ENCODE measurements around the gene PKDCC. TPM values are rescaled to one million over a fixed set of nuclear protein-coding genes. Genes with fewer than 3 reads are reported as not detected.

The PKDCC gene
- polyA plus RNA-seq, 1 donor (not counting 4 experiments of a cell fraction or from before 2014, with no cell fraction given): not detected

GRCh38 chr2:42099438-42100173, 51.8 kb downstream of the PKDCC start:
- no peaks in the 10 kb centered on the region for H3K27me3 ChIP-seq (ENCODE audit: control insufficient read depth, extremely low read depth, insufficient read depth, low read length)
- peaks cover 2% of the 10 kb centered on the region for H3K9me3 ChIP-seq (ENCODE audit: control insufficient read depth, low read depth, low read length)
- TF ChIP-seq EZH2 (IDR thresholded peaks at IDR 0.05; ENCODE audit: low read length) (no peak), CTCF (optimal IDR thresholded peaks at IDR 0.05 in 1 of 3, IDR thresholded peaks at IDR 0.05 in 1 of 3, conservative IDR thresholded peaks at IDR 0.05 in 1 of 3; ENCODE audit: extremely low read depth in 1 of 3, insufficient read depth in 2 of 3, low read length in 3 of 3) (no peak)
- H2AFZ ChIP-seq (ENCODE audit: control insufficient read depth, low read length): no peak overlapping the region
- no peak overlapping the region for H3K9ac ChIP-seq (ENCODE audit: control insufficient read depth, extremely low read depth, insufficient read depth, low read length)
- no peak overlapping the region for H3K4me3 ChIP-seq (ENCODE audit: control insufficient read depth in 2 of 3, extremely low read depth in 1 of 3, insufficient read depth in 2 of 3, low read depth in 1 of 3, low read length in 3 of 3)
- H3K36me3 ChIP-seq (ENCODE audit: control insufficient read depth in 2 of 2, extremely low read depth in 1 of 2, insufficient read depth in 2 of 2, low read length in 2 of 2): no peaks in the 10 kb centered on the region
- H3K79me2 ChIP-seq (ENCODE audit: control insufficient read depth, insufficient read depth, low read length): no peaks in the 10 kb centered on the region
- no peak overlapping the region for H3K4me2 ChIP-seq (ENCODE audit: control insufficient read depth, extremely low read depth, insufficient read depth, low read depth, low read length)
- H3K9me1 ChIP-seq (ENCODE audit: control insufficient read depth, extremely low read depth, insufficient read depth, low read length): no peaks in the 10 kb centered on the region
- no peak for DNase-seq (ENCODE audit: low read depth, low spot score)
- H3K4me1 ChIP-seq (ENCODE audit: control insufficient read depth, extremely low read depth, insufficient read depth, low read length): peaks cover 7% of the 10 kb centered on the region
- FAIRE-seq: no peak
- dilution Hi-C loops (cut with MboI; ENCODE audit: extremely low pct_ligation_motif_present, low sequenced_read_pairs): loop anchor here (25.0 kb wide), 1 partner anchor 237 kb away; no protein-coding TSS in a partner anchor
- no peaks in the 10 kb centered on the region for H4K20me1 ChIP-seq (ENCODE audit: control insufficient read depth, extremely low read depth, insufficient read depth, low read length)
- no peak overlapping the region for H3K27ac ChIP-seq (ENCODE audit: control insufficient read depth, insufficient read depth, low read length)

DNA sequence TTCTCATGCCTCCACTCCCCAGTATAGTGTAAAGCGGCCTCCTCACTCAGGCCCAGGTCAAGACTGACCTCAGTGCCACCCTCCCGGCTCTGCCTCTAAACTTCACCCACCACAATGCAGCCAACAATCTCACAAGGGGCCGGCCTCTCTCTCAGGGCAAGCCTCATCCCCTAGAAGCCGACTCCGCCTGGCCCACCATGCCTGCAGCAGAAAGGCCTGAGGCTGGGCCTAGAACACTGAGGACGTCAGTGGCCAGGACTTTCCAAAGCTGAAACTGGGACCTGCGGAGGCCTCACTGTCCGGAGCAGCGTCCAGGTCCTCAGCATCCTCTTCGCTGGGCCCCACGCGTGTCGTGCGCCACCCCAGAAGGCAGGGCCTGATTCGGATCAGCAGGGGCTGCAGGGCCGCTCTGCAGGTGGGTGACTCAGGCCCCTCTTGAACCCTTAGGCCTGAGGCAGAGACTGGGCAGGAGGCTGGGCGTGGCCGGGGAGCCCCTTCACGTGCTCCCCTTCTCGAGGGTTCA, 52.9 kb downstream of the PKDCC start:
- Histone ChIP-seq H2AFZ (ENCODE audit: control insufficient read depth, low read length) (no peak overlapping the region), H3K9me1 (ENCODE audit: control insufficient read depth, extremely low read depth, insufficient read depth, low read length) (no peaks in the 10 kb centered on the region), H3K4me3 (ENCODE audit: control insufficient read depth in 2 of 3, extremely low read depth in 1 of 3, insufficient read depth in 2 of 3, low read depth in 1 of 3, low read length in 3 of 3) (no peak overlapping the region), H3K36me3 (ENCODE audit: control insufficient read depth in 2 of 2, extremely low read depth in 1 of 2, insufficient read depth in 2 of 2, low read length in 2 of 2) (no peaks in the 10 kb centered on the region), H3K4me1 (ENCODE audit: control insufficient read depth, extremely low read depth, insufficient read depth, low read length) (peaks cover 7% of the 10 kb centered on the region), H4K20me1 (ENCODE audit: control insufficient read depth, extremely low read depth, insufficient read depth, low read length) (no peaks in the 10 kb centered on the region), H3K27me3 (ENCODE audit: control insufficient read depth, extremely low read depth, insufficient read depth, low read length) (no peaks in the 10 kb centered on the region), H3K9me3 (ENCODE audit: control insufficient read depth, low read depth, low read length) (peaks cover 2% of the 10 kb centered on the region), H3K4me2 (ENCODE audit: control insufficient read depth, extremely low read depth, insufficient read depth, low read depth, low read length) (no peak overlapping the region), H3K27ac (ENCODE audit: control insufficient read depth, insufficient read depth, low read length) (no peak overlapping the region), H3K79me2 (ENCODE audit: control insufficient read depth, insufficient read depth, low read length) (no peaks in the 10 kb centered on the region), H3K9ac (ENCODE audit: control insufficient read depth, extremely low read depth, insufficient read depth, low read length) (no peak overlapping the region)
- dilution Hi-C loops (cut with MboI; ENCODE audit: extremely low pct_ligation_motif_present, low sequenced_read_pairs): no loop called here
- TF ChIP-seq EZH2 (IDR thresholded peaks at IDR 0.05; ENCODE audit: low read length) (no peak), CTCF (optimal IDR thresholded peaks at IDR 0.05 in 1 of 3, IDR thresholded peaks at IDR 0.05 in 1 of 3, conservative IDR thresholded peaks at IDR 0.05 in 1 of 3; ENCODE audit: extremely low read depth in 1 of 3, insufficient read depth in 2 of 3, low read length in 3 of 3) (no peak)
- DNase-seq (ENCODE audit: low read depth, low spot score): no peak
- no peak for FAIRE-seq

Measured in keratinocyte (primary cell).